ENCODE results near the gene ANAPC1.
"Not testable (repeated sequence)": the region's sequence is repeated elsewhere in the genome, so short reads cannot be mapped to it uniquely, and the experiment has no call there.

The ANAPC1 gene

DNA sequence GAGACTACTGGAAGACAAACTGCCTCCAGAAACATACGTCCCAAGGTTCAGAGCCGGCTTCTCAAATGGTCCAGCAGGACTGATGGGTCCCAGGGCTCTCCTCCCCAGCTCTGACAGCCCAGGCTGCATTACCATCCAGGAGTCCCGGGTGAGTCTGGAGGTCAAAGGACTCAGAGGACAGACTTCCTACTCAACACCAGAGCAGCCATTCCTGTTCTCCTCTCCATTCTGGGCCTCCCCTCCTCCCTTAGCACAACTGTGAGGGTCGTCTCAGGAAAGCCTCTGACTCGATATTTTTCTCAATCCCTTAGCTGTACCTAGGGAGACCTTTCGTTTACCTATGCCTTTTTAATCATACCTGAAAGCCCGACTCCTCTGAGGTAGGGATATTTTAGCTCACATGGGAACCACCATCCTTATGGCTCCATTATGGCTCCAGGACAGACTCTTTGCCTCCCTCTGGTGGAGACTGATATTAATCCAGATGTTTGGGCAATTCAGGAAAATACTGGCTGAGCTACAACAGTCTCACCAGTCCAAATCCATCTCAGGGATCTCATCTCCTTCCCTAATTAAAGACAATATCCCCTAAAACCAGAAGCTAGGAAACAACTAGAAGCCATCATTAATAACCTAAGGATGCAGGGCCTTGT, 70.9 kb downstream of the ANAPC1 start:
- DNase-seq (ENCODE audit: low read depth, low spot score); H3K27ac ChIP-seq: not testable (repeated sequence)

- not testable (repeated sequence) for H3K27ac ChIP-seq; DNase-seq (ENCODE audit: low read depth, low spot score)
These were observed 93.4 kb downstream of the ANAPC1 start for GRCh38 chr2:111790633-111791032.

- not testable (repeated sequence) for DNase-seq (ENCODE audit: low read depth, low spot score); H3K27ac ChIP-seq
These were observed 99.9 kb downstream of the ANAPC1 start for GRCh38 chr2:111784081-111784480.

DNA sequence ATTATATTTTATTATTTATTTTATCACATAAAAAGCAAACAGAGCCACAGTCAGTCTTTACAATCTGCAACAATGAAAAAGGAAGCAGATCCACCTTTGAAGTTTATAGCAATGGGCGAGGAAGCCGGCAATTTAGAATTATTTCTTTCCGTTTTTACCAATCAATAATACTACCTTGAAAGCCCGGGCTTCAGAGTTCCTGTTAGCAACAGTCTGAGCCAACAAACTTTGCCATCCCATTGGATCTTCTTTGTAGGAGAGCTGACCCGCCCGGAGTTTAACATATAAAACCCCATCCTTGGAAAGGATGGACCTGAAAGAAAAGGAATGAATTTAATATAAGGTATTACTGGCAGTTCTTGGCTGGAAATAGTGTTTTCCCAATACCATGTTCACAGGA, 101.8 kb downstream of the ANAPC1 start:
- H3K27ac ChIP-seq; DNase-seq (ENCODE audit: low read depth, low spot score): not testable (repeated sequence)

DNA sequence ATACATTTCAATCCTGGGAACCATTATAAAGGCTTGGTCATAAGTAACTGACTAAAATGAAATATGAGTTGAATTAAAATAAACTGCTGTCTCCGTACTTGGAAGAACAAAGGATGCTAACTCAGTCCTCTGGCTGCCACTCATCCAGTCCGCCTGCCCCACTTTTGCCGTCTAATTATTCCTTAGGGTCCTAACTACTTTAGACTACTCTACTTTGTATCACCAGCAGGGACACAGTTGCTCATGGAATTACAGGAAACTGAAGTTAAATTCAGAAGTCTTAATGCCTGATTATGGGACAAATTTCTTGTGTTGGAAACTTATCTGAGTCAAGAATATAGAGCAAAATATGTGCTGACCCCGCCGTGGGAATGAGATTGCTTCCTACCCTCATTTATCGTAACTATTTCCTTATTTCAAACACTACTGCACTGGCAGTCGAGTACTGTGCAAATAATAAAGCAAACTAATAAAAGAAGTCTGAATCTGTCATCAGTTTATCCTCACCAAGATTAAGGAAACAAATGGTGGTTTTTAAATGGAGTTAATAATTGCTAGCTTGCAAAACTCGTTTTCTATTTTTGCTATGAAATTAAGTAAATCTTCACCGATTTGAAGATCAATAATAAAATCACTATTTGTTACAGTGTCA, 102.4 kb downstream of the ANAPC1 start:
- not testable (repeated sequence) for DNase-seq (ENCODE audit: low read depth, low spot score); H3K27ac ChIP-seq

DNA sequence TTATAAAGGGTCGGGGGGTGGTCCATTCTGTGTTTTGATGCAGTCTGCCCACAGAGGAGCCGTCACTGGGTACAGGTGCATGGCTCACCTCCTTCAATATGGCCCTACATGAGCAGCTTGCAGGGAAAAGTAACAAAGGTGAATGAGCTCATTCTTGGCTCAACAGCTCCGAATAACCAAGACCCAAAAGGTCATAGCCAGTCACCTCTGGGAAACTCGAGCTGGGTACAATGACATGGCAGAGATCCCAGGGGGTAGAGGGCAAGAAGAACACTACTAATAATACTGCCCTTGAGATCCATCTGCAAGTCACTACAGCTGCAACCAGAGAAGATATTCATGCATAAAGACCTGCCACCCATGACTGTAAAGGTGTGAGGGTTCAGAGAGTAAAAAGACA, 106.8 kb downstream of the ANAPC1 start:
- not testable (repeated sequence) for DNase-seq (ENCODE audit: low read depth, low spot score); H3K27ac ChIP-seq

DNA sequence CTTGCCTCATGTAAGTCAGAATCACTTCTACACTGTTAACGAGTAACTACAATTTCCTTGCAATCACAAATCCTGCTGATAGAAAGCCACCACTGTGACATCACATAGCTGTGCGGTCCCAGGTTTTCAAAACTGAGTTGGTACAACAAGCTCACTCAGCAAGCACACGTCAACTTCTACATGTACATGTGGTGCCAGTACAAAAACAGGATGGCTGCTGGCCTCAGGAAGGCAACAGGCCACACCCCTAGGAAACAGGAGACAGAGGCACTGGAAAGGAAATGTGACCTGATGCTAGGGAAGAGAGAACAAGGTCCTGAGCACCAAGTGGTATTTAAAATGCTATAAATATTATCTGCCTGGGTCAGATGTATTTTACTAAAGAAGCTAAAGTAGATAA, 107.7 kb downstream of the ANAPC1 start:
- not testable (repeated sequence) for DNase-seq (ENCODE audit: low read depth, low spot score); H3K27ac ChIP-seq

DNA sequence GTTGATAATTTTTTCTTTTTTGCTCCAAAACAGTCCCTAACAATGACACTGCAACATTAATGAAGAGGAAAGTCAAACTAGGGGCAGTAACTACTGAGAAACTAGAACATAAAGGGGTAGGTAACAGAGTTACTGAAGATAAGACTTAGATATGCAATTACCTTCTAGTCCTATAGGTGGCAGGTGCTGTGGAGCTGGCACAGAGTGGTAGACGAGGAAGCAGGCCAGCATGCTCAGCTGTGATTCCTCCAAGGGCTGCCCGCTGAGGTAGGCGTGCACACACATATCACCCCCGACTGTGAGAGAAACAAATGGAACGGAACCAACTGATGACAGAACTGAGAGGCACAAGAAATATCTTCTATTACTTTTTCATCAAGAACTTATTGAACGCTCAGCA, 111.8 kb downstream of the ANAPC1 start:
- DNase-seq (ENCODE audit: low read depth, low spot score); H3K27ac ChIP-seq: not testable (repeated sequence)

GRCh38 chr2:111770916-111771658, 112.9 kb downstream of the ANAPC1 start:
- H3K27ac ChIP-seq; DNase-seq (ENCODE audit: low read depth, low spot score): not testable (repeated sequence)

- DNase-seq (ENCODE audit: low read depth, low spot score); H3K27ac ChIP-seq: not testable (repeated sequence)
These were observed 115.5 kb downstream of the ANAPC1 start for GRCh38 chr2:111768266-111769190.

GRCh38 chr2:111767087-111767486, 116.9 kb downstream of the ANAPC1 start:
- DNase-seq (ENCODE audit: low read depth, low spot score); H3K27ac ChIP-seq: not testable (repeated sequence)

GRCh38 chr2:111766295-111766694, 117.7 kb downstream of the ANAPC1 start:
- DNase-seq (ENCODE audit: low read depth, low spot score); H3K27ac ChIP-seq: not testable (repeated sequence)

DNA sequence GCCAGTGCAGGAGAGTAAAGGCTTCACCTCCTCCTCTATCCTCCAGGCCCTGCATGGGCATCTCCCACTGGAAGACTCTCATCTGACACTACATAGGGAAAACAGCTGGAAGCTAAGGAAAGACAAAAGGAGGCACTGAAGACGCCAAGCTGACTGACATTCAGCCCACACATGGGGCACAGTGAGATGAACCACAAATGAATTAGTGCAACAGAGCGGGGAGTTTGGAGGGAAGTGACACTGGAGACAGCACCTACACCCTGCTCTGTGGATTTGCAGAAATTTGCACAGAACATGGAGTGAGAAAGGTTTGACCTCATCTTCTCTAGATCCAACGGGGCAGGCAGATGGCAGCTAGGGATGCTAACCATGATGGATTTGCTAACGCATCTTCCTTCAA, 119.8 kb downstream of the ANAPC1 start:
- not testable (repeated sequence) for DNase-seq (ENCODE audit: low read depth, low spot score); H3K27ac ChIP-seq

GRCh38 chr2:111760697-111761284, 123.2 kb downstream of the ANAPC1 start:
- not testable (repeated sequence) for DNase-seq (ENCODE audit: low read depth, low spot score); H3K27ac ChIP-seq

DNA sequence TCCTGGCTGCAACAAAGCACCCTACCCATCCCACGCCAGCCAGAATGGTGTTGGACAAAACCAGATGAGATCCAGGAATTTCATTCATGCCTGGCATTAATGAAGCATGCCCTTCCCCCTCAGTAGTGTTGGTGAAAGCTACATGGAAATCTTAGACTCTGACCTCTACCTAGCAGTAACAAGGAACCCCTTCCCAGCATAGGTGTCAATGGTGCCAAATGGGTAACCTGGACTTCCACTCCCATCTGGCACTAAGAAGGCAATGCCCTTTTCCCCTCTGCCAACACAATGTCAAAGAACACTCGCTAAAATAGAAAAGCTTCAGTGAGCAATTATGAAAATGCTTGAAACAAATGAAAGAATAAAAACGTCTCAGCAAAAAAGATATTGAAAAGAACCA, 131.5 kb downstream of the ANAPC1 start:
- not testable (repeated sequence) for H3K27ac ChIP-seq; DNase-seq (ENCODE audit: low read depth, low spot score)

- H3K27ac ChIP-seq; DNase-seq (ENCODE audit: low read depth, low spot score): not testable (repeated sequence)
These were observed 133.4 kb downstream of the ANAPC1 start for GRCh38 chr2:111750641-111751040.

- DNase-seq (ENCODE audit: low read depth, low spot score); H3K27ac ChIP-seq: not testable (repeated sequence)
These were observed 135.6 kb downstream of the ANAPC1 start for GRCh38 chr2:111748429-111748828.

DNA sequence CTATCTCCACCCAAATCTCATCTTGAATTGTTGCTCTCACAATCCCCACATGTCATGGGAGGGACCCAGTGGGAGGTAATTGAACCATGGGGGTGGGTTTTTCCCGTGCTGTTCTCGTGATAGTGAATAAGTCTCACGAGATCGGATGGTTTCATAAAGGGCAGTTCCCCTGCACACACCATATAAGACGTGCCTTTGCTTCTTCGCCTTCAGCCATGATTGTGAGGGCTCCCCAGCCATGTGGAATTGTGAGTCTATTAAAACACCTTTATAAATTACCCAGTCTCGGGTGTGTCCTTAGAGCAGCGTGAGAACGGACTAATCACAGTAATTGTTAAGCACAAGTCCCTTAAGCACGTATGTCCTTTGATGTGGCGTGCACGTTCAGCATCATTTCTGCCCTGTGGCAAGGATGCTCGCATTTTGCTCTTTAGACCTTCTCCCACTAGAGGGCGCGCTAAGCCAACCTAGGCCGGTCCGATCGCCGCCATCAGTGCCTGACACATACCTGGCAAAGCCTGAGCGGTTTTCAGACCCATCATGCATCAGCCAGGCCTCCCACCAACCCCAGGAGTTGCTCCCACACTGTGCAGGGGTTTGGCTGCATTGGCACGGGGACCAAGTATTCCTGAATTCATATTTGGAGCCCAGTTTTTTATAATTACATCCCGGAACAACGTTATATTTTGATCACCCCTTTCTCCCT, 136.4 kb downstream of the ANAPC1 start:
- H3K27ac ChIP-seq, result not testable (repeated sequence)

GRCh38 chr2:111744751-111745150, 139.2 kb downstream of the ANAPC1 start:
- H3K27ac ChIP-seq; DNase-seq (ENCODE audit: low read depth, low spot score): not testable (repeated sequence)

More for the DNA sequence above, 136.4 kb downstream of the ANAPC1 start:
- not testable (repeated sequence) for DNase-seq (ENCODE audit: low read depth, low spot score)

All from epithelial cell of prostate (primary cell).